ENCODE measurements around the gene ABHD17C. TPM values are rescaled to one million over a fixed set of nuclear protein-coding genes. Genes with fewer than 3 reads are reported as not detected.
A peak's percentile ranks its signal among the peaks of the same experiment; 100 is the strongest.

ABHD17C gene
- total RNA-seq, 1 donor = 11.6 TPM

GRCh38 chr15:80785811-80786354 is 90.8 kb downstream of the ABHD17C start:
- peaks cover 95% of the 10 kb centered on the region for H3K36me3 ChIP-seq (ENCODE audit: insufficient read depth, low read length)
- TF ChIP-seq CTCF (IDR thresholded peaks at IDR 0.05; ENCODE audit: extremely low read depth, low read depth, low read length) = no peak
- no peak overlapping the region for H3K27ac ChIP-seq (ENCODE audit: low read depth, low read length)

GRCh38 chr15:80787316-80787715 is 92.2 kb downstream of the ABHD17C start:
- Histone ChIP-seq H3K4me1 (ENCODE audit: insufficient read depth, low read length) (peaks cover 46% of the 10 kb centered on the region), H3K79me2 (ENCODE audit: insufficient read depth, low read length) (peaks cover 11% of the 10 kb centered on the region), H3K9me3 (ENCODE audit: low read depth, low read length) (no peaks in the 10 kb centered on the region), H4K20me1 (ENCODE audit: insufficient read depth, low read length) (peaks cover 59% of the 10 kb centered on the region), H2AFZ (ENCODE audit: low read length) (no peak overlapping the region), H3K27ac (ENCODE audit: low read depth, low read length) (peak overlapping the region; percentile 62), H3K4me2 (ENCODE audit: insufficient read depth, low read length) (peak overlapping the region; percentile 50), H3K4me3 (ENCODE audit: insufficient read depth, low read length) (no peak overlapping the region), H3K27me3 (ENCODE audit: insufficient read depth, low read length) (no peaks in the 10 kb centered on the region), H3K36me3 (ENCODE audit: insufficient read depth, low read length) (peaks cover 95% of the 10 kb centered on the region)
- no peak for DNase-seq (ENCODE audit: insufficient read length, low spot score, missing footprints)
- TF ChIP-seq CTCF (IDR thresholded peaks at IDR 0.05; ENCODE audit: extremely low read depth, low read depth, low read length) = peak; percentile 34

More at GRCh38 chr15:80785811-80786354, 90.8 kb downstream of the ABHD17C start:
- no peak overlapping the region for H3K4me2 ChIP-seq (ENCODE audit: insufficient read depth, low read length)
- H3K4me3 ChIP-seq (ENCODE audit: insufficient read depth, low read length) = no peak overlapping the region
- peaks cover 21% of the 10 kb centered on the region for H3K79me2 ChIP-seq (ENCODE audit: insufficient read depth, low read length)
- H2AFZ ChIP-seq (ENCODE audit: low read length) = no peak overlapping the region
- H4K20me1 ChIP-seq (ENCODE audit: insufficient read depth, low read length) = peaks cover 63% of the 10 kb centered on the region
- H3K9me3 ChIP-seq (ENCODE audit: low read depth, low read length) = no peaks in the 10 kb centered on the region
- H3K4me1 ChIP-seq (ENCODE audit: insufficient read depth, low read length) = peaks cover 58% of the 10 kb centered on the region
- DNase-seq (ENCODE audit: insufficient read length, low spot score, missing footprints) = no peak
- H3K27me3 ChIP-seq (ENCODE audit: insufficient read depth, low read length) = no peaks in the 10 kb centered on the region

- H3K36me3 ChIP-seq (ENCODE audit: insufficient read depth, low read length) = peaks cover 95% of the 10 kb centered on the region
- H3K4me3 ChIP-seq (ENCODE audit: insufficient read depth, low read length) = no peak overlapping the region
- H4K20me1 ChIP-seq (ENCODE audit: insufficient read depth, low read length) = peaks cover 56% of the 10 kb centered on the region
- no peaks in the 10 kb centered on the region for H3K9me3 ChIP-seq (ENCODE audit: low read depth, low read length)
- TF ChIP-seq CTCF (IDR thresholded peaks at IDR 0.05; ENCODE audit: extremely low read depth, low read depth, low read length) = no peak
- H3K4me1 ChIP-seq (ENCODE audit: insufficient read depth, low read length) = peaks cover 46% of the 10 kb centered on the region
- peak overlapping the region; percentile 71 for H3K27ac ChIP-seq (ENCODE audit: low read depth, low read length)
- no peaks in the 10 kb centered on the region for H3K27me3 ChIP-seq (ENCODE audit: insufficient read depth, low read length)
- peaks cover 8% of the 10 kb centered on the region for H3K79me2 ChIP-seq (ENCODE audit: insufficient read depth, low read length)
- H2AFZ ChIP-seq (ENCODE audit: low read length) = no peak overlapping the region
- DNase-seq (ENCODE audit: insufficient read length, low spot score, missing footprints) = peak; percentile 83
- peak overlapping the region; percentile 49 for H3K4me2 ChIP-seq (ENCODE audit: insufficient read depth, low read length)
Observed at GRCh38 chr15:80788536-80788935, 93.4 kb downstream of the ABHD17C start.

- Histone ChIP-seq H3K27me3 (ENCODE audit: insufficient read depth, low read length) (no peaks in the 10 kb centered on the region), H3K79me2 (ENCODE audit: insufficient read depth, low read length) (peaks cover 1% of the 10 kb centered on the region), H3K27ac (ENCODE audit: low read depth, low read length) (peak overlapping the region; percentile 71), H3K4me2 (ENCODE audit: insufficient read depth, low read length) (peak overlapping the region; percentile 49), H3K36me3 (ENCODE audit: insufficient read depth, low read length) (peaks cover 95% of the 10 kb centered on the region), H3K9me3 (ENCODE audit: low read depth, low read length) (no peaks in the 10 kb centered on the region), H3K4me1 (ENCODE audit: insufficient read depth, low read length) (peaks cover 40% of the 10 kb centered on the region), H3K4me3 (ENCODE audit: insufficient read depth, low read length) (peak overlapping the region; percentile 36), H2AFZ (ENCODE audit: low read length) (no peak overlapping the region), H4K20me1 (ENCODE audit: insufficient read depth, low read length) (peaks cover 49% of the 10 kb centered on the region)
- TF ChIP-seq CTCF (IDR thresholded peaks at IDR 0.05; ENCODE audit: extremely low read depth, low read depth, low read length) = no peak
- peak; percentile 92 for DNase-seq (ENCODE audit: insufficient read length, low spot score, missing footprints)
Observed at GRCh38 chr15:80789296-80789695, 94.2 kb downstream of the ABHD17C start.

Data from osteoblast (primary cell).